ENCODE results near the gene EPHB2. TPM values are rescaled to one million over a fixed set of nuclear protein-coding genes. Genes with fewer than 3 reads are reported as not detected.

EPHB2 gene
- total RNA-seq, 6 experiments from 2014 or later: 0.24 to 1.8 (median 0.62) TPM

GRCh38 chr1:22874785-22875184, 164.1 kb downstream of the EPHB2 start:
- no peaks in the 10 kb centered on the region for H3K36me3 ChIP-seq
- TF ChIP-seq POLR2A (IDR thresholded peaks at IDR 0.05) (no peak), CTCF (IDR thresholded peaks at IDR 0.05) (no peak)

DNA sequence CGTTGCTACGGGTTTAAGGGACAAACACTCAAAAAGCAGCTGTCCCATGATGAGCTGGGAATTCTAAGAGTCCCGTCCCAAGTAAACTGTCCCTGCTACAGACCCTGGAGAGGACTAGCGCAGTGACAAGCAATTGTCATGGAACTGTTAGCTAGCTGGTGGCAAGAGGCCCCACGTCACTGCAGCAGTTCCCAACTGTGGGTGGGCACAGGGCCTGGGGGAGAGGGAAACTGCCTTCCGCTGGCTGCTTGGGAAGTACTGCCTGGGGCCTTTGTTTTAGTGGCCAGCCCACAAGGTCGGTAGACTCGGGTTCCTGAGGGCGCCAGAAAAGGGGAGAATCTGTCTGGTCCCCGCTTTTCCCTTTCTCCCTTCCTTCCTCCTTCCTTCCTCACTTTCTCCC, 164.6 kb downstream of the EPHB2 start:
- no peak for TF ChIP-seq CTCF (IDR thresholded peaks at IDR 0.05)
- TF ChIP-seq POLR2A (IDR thresholded peaks at IDR 0.05): no peak
- Histone ChIP-seq H3K27me3 (no peaks in the 10 kb centered on the region), H3K9me3 (no peaks in the 10 kb centered on the region), H3K27ac (no peak overlapping the region), H3K4me1 (no peaks in the 10 kb centered on the region), H3K36me3 (no peaks in the 10 kb centered on the region), H3K4me3 (no peak overlapping the region)
- intact Hi-C loops (cut with DNase I): no loop called here
- WGBS (ENCODE audit: insufficient coverage, low coverage, low lambda C conversion rate, missing lambda C conversion rate): 49% methylated on average over 7 of the region's 10 CpGs
- no peak for ATAC-seq
- DNase-seq: no peak

More at GRCh38 chr1:22874785-22875184, 164.1 kb downstream of the EPHB2 start:
- intact Hi-C loops (cut with DNase I): no loop called here
- no peaks in the 10 kb centered on the region for H3K27me3 ChIP-seq
- WGBS (ENCODE audit: insufficient coverage, low coverage, low lambda C conversion rate, missing lambda C conversion rate): 53% methylated on average over 5 of the region's 8 CpGs
- no peak overlapping the region for H3K4me3 ChIP-seq
- H3K9me3 ChIP-seq: no peaks in the 10 kb centered on the region
- ATAC-seq: no peak
- DNase-seq: no peak
- no peak overlapping the region for H3K27ac ChIP-seq
- no peaks in the 10 kb centered on the region for H3K4me1 ChIP-seq

DNA sequence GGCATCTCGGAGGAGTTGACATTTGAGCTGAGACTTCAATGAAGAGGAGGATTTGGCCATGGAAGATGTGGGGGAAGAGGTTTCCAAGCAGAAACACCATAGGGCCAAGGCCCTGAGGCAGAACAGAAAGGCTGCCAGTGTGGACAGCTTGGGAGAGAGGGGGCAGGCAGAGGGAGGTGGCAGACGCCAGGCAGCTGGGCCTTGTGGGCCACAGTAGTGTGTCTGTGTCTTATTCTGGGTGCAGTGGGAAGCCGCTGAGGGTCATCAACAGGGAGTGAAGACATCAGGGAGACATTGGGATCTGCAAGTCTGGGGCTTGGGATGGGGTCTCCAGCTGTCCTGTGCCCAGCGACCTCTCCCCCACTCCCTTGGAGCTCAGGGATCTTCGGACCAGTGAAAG, 165.2 kb downstream of the EPHB2 start:
- Histone ChIP-seq H3K27me3 (no peaks in the 10 kb centered on the region), H3K4me1 (no peaks in the 10 kb centered on the region), H3K9me3 (no peaks in the 10 kb centered on the region), H3K27ac (no peak overlapping the region), H3K36me3 (no peaks in the 10 kb centered on the region), H3K4me3 (no peak overlapping the region)
- TF ChIP-seq CTCF (IDR thresholded peaks at IDR 0.05) (no peak), POLR2A (IDR thresholded peaks at IDR 0.05) (no peak)
- intact Hi-C loops (cut with DNase I): no loop called here
- 73% methylated on average over 2 of the region's 5 CpGs for WGBS (ENCODE audit: insufficient coverage, low coverage, low lambda C conversion rate, missing lambda C conversion rate)
- ATAC-seq (no peak), DNase-seq (no peak)

GRCh38 chr1:22876359-22877111, 165.9 kb downstream of the EPHB2 start:
- intact Hi-C loops (cut with DNase I): no loop called here

More at GRCh38 chr1:22876359-22877111, 165.9 kb downstream of the EPHB2 start:
- no peak for TF ChIP-seq POLR2A (IDR thresholded peaks at IDR 0.05)
- TF ChIP-seq CTCF (IDR thresholded peaks at IDR 0.05): no peak
- no peaks in the 10 kb centered on the region for H3K9me3 ChIP-seq
- no peaks in the 10 kb centered on the region for H3K27me3 ChIP-seq
- ATAC-seq (no peak), DNase-seq (no peak)
- no peaks in the 10 kb centered on the region for H3K4me1 ChIP-seq
- H3K27ac ChIP-seq: no peak overlapping the region
- H3K4me3 ChIP-seq: no peak overlapping the region
- WGBS (ENCODE audit: insufficient coverage, low coverage, low lambda C conversion rate, missing lambda C conversion rate): 63% methylated on average over 3 of the region's 20 CpGs
- no peaks in the 10 kb centered on the region for H3K36me3 ChIP-seq
